ENCODE measurements around the gene PRR7.

PRR7 gene

GRCh38 chr5:177495243-177496060, 48.8 kb downstream of the PRR7 start:
- H3K27ac ChIP-seq (ENCODE audit: low read depth, low read length, poor library complexity, severe bottlenecking), result peak overlapping the region; percentile 80
- no peaks in the 10 kb centered on the region for H3K79me2 ChIP-seq (ENCODE audit: insufficient read depth, low read length)
- peak overlapping the region; percentile 80 for H3K4me3 ChIP-seq (ENCODE audit: low read depth, low read length, poor library complexity, severe bottlenecking)
- peaks cover 44% of the 10 kb centered on the region for H3K4me1 ChIP-seq (ENCODE audit: insufficient read depth, low read length, severe bottlenecking)
- H3K27me3 ChIP-seq (ENCODE audit: insufficient read depth, low read length), result no peaks in the 10 kb centered on the region
- peak overlapping the region; percentile 71 for H3K4me2 ChIP-seq (ENCODE audit: low read length)
- peak; percentile 2; the same call in 1 of the 2 replicates for TF ChIP-seq CTCF (IDR thresholded peaks at IDR 0.05; ENCODE audit: low read length)
- no peak for TF ChIP-seq EZH2 (IDR thresholded peaks at IDR 0.05; ENCODE audit: borderline replicate concordance, low read length)
- H3K9ac ChIP-seq (ENCODE audit: low read length), result peak overlapping the region; percentile 73; the same call in 1 of the 2 replicates
- H2AFZ ChIP-seq (ENCODE audit: low read length), result no peak overlapping the region
- no peaks in the 10 kb centered on the region for H3F3A ChIP-seq (ENCODE audit: insufficient read depth, low read length)
- H3K36me3 ChIP-seq (ENCODE audit: insufficient read depth, low read length), result no peaks in the 10 kb centered on the region
- H4K20me1 ChIP-seq (ENCODE audit: insufficient read depth, low read length), result no peaks in the 10 kb centered on the region
- H3K9me3 ChIP-seq (ENCODE audit: low read length), result no peaks in the 10 kb centered on the region
- no peaks in the 10 kb centered on the region for H3K9me2 ChIP-seq (ENCODE audit: low read depth, low read length)

DNA sequence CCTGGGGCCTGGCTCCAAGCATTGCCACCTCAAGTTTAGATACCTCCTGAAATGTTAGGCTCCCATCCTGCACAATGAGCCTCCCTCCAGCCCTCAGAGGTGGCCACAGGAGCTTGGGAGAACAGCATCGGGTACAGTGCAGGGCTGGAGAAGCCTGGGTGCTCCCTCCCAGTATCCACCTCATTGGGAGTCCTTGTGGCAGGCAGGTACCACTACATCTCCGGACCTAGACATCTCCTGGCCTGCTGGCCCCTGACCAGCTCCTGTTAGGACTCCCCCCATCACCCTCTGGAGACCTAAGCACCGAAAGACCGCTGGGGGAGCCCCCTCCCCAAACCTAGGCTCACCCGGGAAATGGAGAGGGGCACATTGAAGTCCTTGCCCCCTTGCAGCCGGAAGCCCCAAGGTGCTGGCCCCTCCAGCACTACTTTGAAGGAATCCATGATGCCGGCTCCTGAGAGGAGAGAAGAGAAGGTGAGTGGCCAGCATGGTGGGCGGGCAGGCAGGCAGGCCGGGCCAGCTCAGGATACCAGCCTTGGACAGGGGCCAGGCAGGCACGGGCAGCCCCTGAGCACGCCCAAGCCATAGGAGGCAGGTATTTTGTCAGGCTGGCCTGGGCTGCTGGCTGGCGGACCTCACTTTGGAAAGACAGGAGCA, 49.6 kb downstream of the PRR7 start:
- Histone ChIP-seq H3K9me2 (ENCODE audit: low read depth, low read length) (no peaks in the 10 kb centered on the region), H3K4me2 (ENCODE audit: low read length) (peak overlapping the region; percentile 71), H3K9me3 (ENCODE audit: low read length) (no peaks in the 10 kb centered on the region), H3K27ac (ENCODE audit: low read depth, low read length, poor library complexity, severe bottlenecking) (peak overlapping the region; percentile 80), H3K79me2 (ENCODE audit: insufficient read depth, low read length) (no peaks in the 10 kb centered on the region), H3K4me1 (ENCODE audit: insufficient read depth, low read length, severe bottlenecking) (peaks cover 38% of the 10 kb centered on the region), H3K9ac (ENCODE audit: low read length) (peak overlapping the region; percentile 73), H3K36me3 (ENCODE audit: insufficient read depth, low read length) (no peaks in the 10 kb centered on the region), H4K20me1 (ENCODE audit: insufficient read depth, low read length) (no peaks in the 10 kb centered on the region), H2AFZ (ENCODE audit: low read length) (no peak overlapping the region), H3F3A (ENCODE audit: insufficient read depth, low read length) (no peaks in the 10 kb centered on the region), H3K27me3 (ENCODE audit: insufficient read depth, low read length) (no peaks in the 10 kb centered on the region), H3K4me3 (ENCODE audit: low read depth, low read length, poor library complexity, severe bottlenecking) (peak overlapping the region; percentile 80)
- TF ChIP-seq EZH2 (IDR thresholded peaks at IDR 0.05; ENCODE audit: borderline replicate concordance, low read length) (no peak), CTCF (IDR thresholded peaks at IDR 0.05; ENCODE audit: low read length) (no peak)

- peaks cover 3% of the 10 kb centered on the region; the same call in 1 of the 2 replicates for H3F3A ChIP-seq (ENCODE audit: insufficient read depth, low read length)
- no peaks in the 10 kb centered on the region for H3K27me3 ChIP-seq (ENCODE audit: insufficient read depth, low read length)
- H3K4me3 ChIP-seq (ENCODE audit: low read depth, low read length, poor library complexity, severe bottlenecking), result peak overlapping the region; percentile 80
- TF ChIP-seq EZH2 (IDR thresholded peaks at IDR 0.05; ENCODE audit: borderline replicate concordance, low read length), result no peak
- no peak for TF ChIP-seq CTCF (IDR thresholded peaks at IDR 0.05; ENCODE audit: low read length)
- no peaks in the 10 kb centered on the region for H3K9me3 ChIP-seq (ENCODE audit: low read length)
- peaks cover 42% of the 10 kb centered on the region for H3K4me1 ChIP-seq (ENCODE audit: insufficient read depth, low read length, severe bottlenecking)
- peak overlapping the region; percentile 81 for H3K9ac ChIP-seq (ENCODE audit: low read length)
- H3K4me2 ChIP-seq (ENCODE audit: low read length), result peak overlapping the region; percentile 71
- no peak overlapping the region for H2AFZ ChIP-seq (ENCODE audit: low read length)
- H3K27ac ChIP-seq (ENCODE audit: low read depth, low read length, poor library complexity, severe bottlenecking), result peak overlapping the region; percentile 80
- H3K79me2 ChIP-seq (ENCODE audit: insufficient read depth, low read length), result no peaks in the 10 kb centered on the region
- no peaks in the 10 kb centered on the region for H3K9me2 ChIP-seq (ENCODE audit: low read depth, low read length)
- no peaks in the 10 kb centered on the region for H3K36me3 ChIP-seq (ENCODE audit: insufficient read depth, low read length)
- no peaks in the 10 kb centered on the region for H4K20me1 ChIP-seq (ENCODE audit: insufficient read depth, low read length)
These were observed 50.2 kb downstream of the PRR7 start for GRCh38 chr5:177496727-177497291.
